Measurements from ENCODE around the gene LTBR. TPM values are rescaled to one million over a fixed set of nuclear protein-coding genes. Genes with fewer than 3 reads are reported as not detected.

Gene LTBR
- total RNA-seq, 1 experiment from 2014 or later, result 178 TPM

DNA sequence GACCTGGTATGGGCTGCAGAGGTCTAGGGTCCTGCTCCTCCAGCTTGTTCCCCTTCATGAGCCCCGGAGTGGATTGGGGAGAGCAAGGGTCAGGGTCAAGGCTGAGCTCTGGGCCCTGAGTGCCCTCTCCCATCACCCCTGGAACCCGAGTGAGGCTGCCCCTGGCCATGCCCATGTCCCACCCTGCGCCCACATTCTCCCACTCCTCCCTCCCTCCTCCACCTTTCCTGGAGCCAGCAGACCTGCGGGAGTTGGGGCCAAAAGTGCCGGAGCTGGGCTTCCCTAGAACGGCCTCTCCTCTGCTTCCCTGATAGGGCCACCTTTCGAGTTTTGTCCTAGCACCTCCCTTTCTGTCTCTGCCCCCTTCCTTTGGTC lies 9.2 kb upstream of the LTBR start:
- POLR2A ChIA-PET (ENCODE audit: unreplicated experiment), result interaction anchor here (0.6 to 2.0 kb wide), 8 partner anchors 9 to 571 kb away, joined by 3 to 25 read pairs (median 8); partner anchors contain the start of genes GAPDH and LTBR

GRCh38 chr12:6375269-6376078 lies 8.5 kb upstream of the LTBR start, which contains the start of gene SCNN1A:
TSS of gene SCNN1A (minus strand) at chr12:6375563. CDS start at chr12:6374783, 780 bp downstream.
- ChIA-PET CTCF (interaction anchor here (0.6 to 1.2 kb wide), 7 partner anchors 8 to 281 kb away, joined by 3 to 10 read pairs (median 3); partner anchors contain the start of gene LTBR), POLR2A (ENCODE audit: unreplicated experiment) (interaction anchor here (0.5 to 2.7 kb wide), 21 partner anchors 9 to 571 kb away, joined by 3 to 42 read pairs (median 5); partner anchors contain the start of genes LTBR and TNFRSF1A)
- Histone ChIP-seq H3K4me3 (peak within 1 kb of the TSS; percentile 62), H3K9me2 (ENCODE audit: insufficient read depth) (no peaks in the 10 kb centered on the region), H3F3A (ENCODE audit: insufficient read depth, low read depth) (peaks cover 65% of the 10 kb centered on the region), H3K36me3 (ENCODE audit: low read depth) (no peaks in the 10 kb centered on the region), H3K4me2 (peak within 1 kb of the TSS; percentile 98), H2AFZ (peak within 1 kb of the TSS; percentile 63), H3K27ac (peak within 1 kb of the TSS; percentile 89), H3K9me3 (ENCODE audit: insufficient read depth, low read depth) (no peaks in the 10 kb centered on the region), H3K27me3 (ENCODE audit: insufficient read depth, low read depth) (no peaks in the 10 kb centered on the region), H3K4me1 (replicated peaks; ENCODE audit: insufficient read depth) (peaks cover 46% of the 10 kb centered on the region), H3K79me2 (ENCODE audit: low read depth) (peaks cover 56% of the 10 kb centered on the region), H4K20me1 (ENCODE audit: insufficient read depth) (no peaks in the 10 kb centered on the region)
- no TSS peak for BruUV-seq (replicated peaks)
- intact Hi-C loops (cut with micrococcal nuclease; ENCODE audit: unreplicated experiment), result loop anchor here (1.0 to 5.0 kb wide), 11 partner anchors 9 to 311 kb away; partner anchors contain the start of genes LTBR, MRPL51 and NCAPD2
- TF ChIP-seq, protein P1, sequence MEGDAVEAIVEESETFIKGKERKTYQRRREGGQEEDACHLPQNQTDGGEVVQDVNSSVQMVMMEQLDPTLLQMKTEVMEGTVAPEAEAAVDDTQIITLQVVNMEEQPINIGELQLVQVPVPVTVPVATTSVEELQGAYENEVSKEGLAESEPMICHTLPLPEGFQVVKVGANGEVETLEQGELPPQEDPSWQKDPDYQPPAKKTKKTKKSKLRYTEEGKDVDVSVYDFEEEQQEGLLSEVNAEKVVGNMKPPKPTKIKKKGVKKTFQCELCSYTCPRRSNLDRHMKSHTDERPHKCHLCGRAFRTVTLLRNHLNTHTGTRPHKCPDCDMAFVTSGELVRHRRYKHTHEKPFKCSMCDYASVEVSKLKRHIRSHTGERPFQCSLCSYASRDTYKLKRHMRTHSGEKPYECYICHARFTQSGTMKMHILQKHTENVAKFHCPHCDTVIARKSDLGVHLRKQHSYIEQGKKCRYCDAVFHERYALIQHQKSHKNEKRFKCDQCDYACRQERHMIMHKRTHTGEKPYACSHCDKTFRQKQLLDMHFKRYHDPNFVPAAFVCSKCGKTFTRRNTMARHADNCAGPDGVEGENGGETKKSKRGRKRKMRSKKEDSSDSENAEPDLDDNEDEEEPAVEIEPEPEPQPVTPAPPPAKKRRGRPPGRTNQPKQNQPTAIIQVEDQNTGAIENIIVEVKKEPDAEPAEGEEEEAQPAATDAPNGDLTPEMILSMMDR (conservative IDR thresholded peaks at IDR 0.05), result no peak
- no peak for TF ChIP-seq EZH2 (IDR thresholded peaks at IDR 0.05; ENCODE audit: low read depth)
- DNase-seq, result peak; percentile 83 to 93

More for the DNA sequence above, 9.2 kb upstream of the LTBR start:
- Histone ChIP-seq H3K4me3 (peak overlapping the region; percentile 62), H3K4me2 (peak overlapping the region; percentile 98), H3K79me2 (ENCODE audit: low read depth) (peaks cover 63% of the 10 kb centered on the region), H4K20me1 (ENCODE audit: insufficient read depth) (no peaks in the 10 kb centered on the region), H3K36me3 (ENCODE audit: low read depth) (no peaks in the 10 kb centered on the region), H3K9me3 (ENCODE audit: insufficient read depth, low read depth) (no peaks in the 10 kb centered on the region), H3K27me3 (ENCODE audit: insufficient read depth, low read depth) (no peaks in the 10 kb centered on the region), H2AFZ (no peak overlapping the region), H3K27ac (peak overlapping the region; percentile 89), H3K4me1 (replicated peaks; ENCODE audit: insufficient read depth) (peaks cover 53% of the 10 kb centered on the region), H3F3A (ENCODE audit: insufficient read depth, low read depth) (peaks cover 72% of the 10 kb centered on the region), H3K9me2 (ENCODE audit: insufficient read depth) (no peaks in the 10 kb centered on the region)
- no peak for DNase-seq
- intact Hi-C loops (cut with micrococcal nuclease; ENCODE audit: unreplicated experiment), result loop anchor here (2.0 to 5.0 kb wide), 2 partner anchors 118 to 158 kb away; partner anchors contain the start of genes MRPL51 and NCAPD2
- no TSS peak for BruUV-seq (replicated peaks)
- CTCF ChIA-PET, result interaction anchor here (0.6 to 1.1 kb wide), 5 partner anchors 9 to 280 kb away, joined by 3 to 10 read pairs (median 4); partner anchors contain the start of gene LTBR
- TF ChIP-seq, protein P1 (conservative IDR thresholded peaks at IDR 0.05), result no peak
- TF ChIP-seq EZH2 (IDR thresholded peaks at IDR 0.05; ENCODE audit: low read depth), result no peak
